HG02970 (cell line): ENCODE results near the gene BDKRB2.

Experiments used
- ATAC-seq: cut with Tn5 transposase; IDR thresholded peaks from one replicate; pipeline ENCODE4 v1.9.1; 2021; ENCODE audit warnings: mild to moderate bottlenecking, moderate library complexity, moderate number of reproducible peaks; ENCODE audit not compliant: unreplicated experiment, low FRiP score

Gene BDKRB2

GRCh38 chr14:96286251-96286650 is 81.6 kb downstream of the BDKRB2 start:
- ATAC-seq, result no peak

DNA sequence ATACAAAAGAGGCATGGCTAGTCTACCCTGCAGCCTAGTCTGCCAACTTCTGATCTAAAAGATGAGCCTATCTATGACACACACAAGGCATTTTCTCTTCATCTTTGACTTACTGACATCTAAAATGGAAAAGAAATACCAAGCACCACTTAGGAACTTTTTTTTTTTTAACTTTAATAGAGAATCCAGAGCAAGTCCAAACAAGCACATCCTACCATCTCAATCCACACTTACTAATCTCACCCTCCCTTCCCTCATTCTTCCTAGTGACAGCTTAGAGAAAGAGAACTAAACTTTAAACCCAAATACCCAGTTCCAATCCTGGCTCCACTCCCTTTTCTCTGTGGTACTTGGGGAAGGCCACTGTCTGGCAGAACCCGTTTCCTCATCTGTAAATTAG is 83.2 kb downstream of the BDKRB2 start:
- no peak for ATAC-seq
